SK-N-SH (cell line): ENCODE results near the gene HYAL2. TPM values are rescaled to one million over a fixed set of nuclear protein-coding genes. Genes with fewer than 3 reads are reported as not detected.

Source experiments
- CTCF ChIA-PET: fragments of 300-600, 350-600 bp; formaldehyde crosslinking; extraction: SDS; loops from one replicate; lab custom pipeline; 2021; lab: Yijun Ruan, JAX
- POLR2A ChIA-PET: fragments of 350-600 bp; sonication (Branson Sonifier 250); formaldehyde crosslinking; extraction: SDS; loops from one replicate; lab custom pipeline; 2020; ENCODE audit warnings: antibody characterized with exemption, inconsistent platforms; lab: Yijun Ruan, JAX
- DNase-seq: peaks from one replicate; pipeline ENCODE4 v3.0.0; 2012
- H2AFZ ChIP-seq: fragments of 200-600 bp; sonication (generic); 2 replicates; pipeline ENCODE4 v1.8.1; 2016; ENCODE audit warnings: antibody characterized with exemption, mild to moderate bottlenecking, low read depth
- H3F3A ChIP-seq: fragments of 200-600 bp; sonication (generic); replicated peaks from 2 replicates; pipeline ENCODE3; 2016; ENCODE audit warnings: antibody characterized with exemption, mild to moderate bottlenecking; ENCODE audit not compliant: insufficient read depth
- H3K27ac ChIP-seq, 2 experiments: fragments of 200-500 bp in 1 of 2; fragments of 200-600 bp in 1 of 2; sonication (Bioruptor generic) in 1 of 2; sonication (generic), shearing (Covaris generic) in 1 of 2; 2 replicates each; pipeline versions ENCODE4 v1.5.1 to v1.6.1; 2014 to 2016; ENCODE audit warnings: low read depth in 2 of 2, inconsistent platforms in 1 of 2, low read length in 1 of 2, mild to moderate bottlenecking in 1 of 2, mixed read lengths in 1 of 2
- H3K27me3 ChIP-seq: fragments of 200-600 bp; sonication (generic), shearing (Covaris generic); 2 replicates; pipeline ENCODE4 v1.6.1; 2016; ENCODE audit warnings: mixed run types; ENCODE audit not compliant: insufficient read depth
- H3K36me3 ChIP-seq, 2 experiments: fragments of 200-500 bp in 1 of 2; fragments of 200-600 bp in 1 of 2; sonication (Bioruptor generic) in 1 of 2; sonication (generic) in 1 of 2; replicated peaks in 1 of 2; 2 replicates each; pipeline versions ENCODE3 to v1.5.1; 2014 to 2016; ENCODE audit warnings: low read length in 1 of 2, mild to moderate bottlenecking in 1 of 2; ENCODE audit not compliant: insufficient read depth in 2 of 2, control insufficient read depth in 1 of 2
- H3K4me1 ChIP-seq, 2 experiments: fragments of 200-500 bp in 1 of 2; fragments of 200-600 bp in 1 of 2; sonication (Bioruptor generic) in 1 of 2; sonication (generic), shearing (Covaris generic) in 1 of 2; 2 replicates each; pipeline versions ENCODE4 v1.5.1 to v1.6.1; 2014 to 2016; ENCODE audit warnings: low read depth in 1 of 2, low read length in 1 of 2, mixed run types in 1 of 2; ENCODE audit not compliant: insufficient read depth in 2 of 2, control insufficient read depth in 1 of 2
- H3K4me2 ChIP-seq: fragments of 200-600 bp; sonication (generic), shearing (Covaris generic); 2 replicates; pipeline ENCODE4 v1.6.1; 2017; ENCODE audit warnings: mixed run types
- H3K4me3 ChIP-seq, 2 experiments: fragments of 200-500 bp in 1 of 2; fragments of 200-600 bp in 1 of 2; sonication (Bioruptor generic) in 1 of 2; sonication (generic), shearing (Covaris generic) in 1 of 2; 2 replicates each; pipeline versions ENCODE4 v1.5.1 to v1.8.1; 2014 to 2016; ENCODE audit warnings: low read depth in 2 of 2, inconsistent platforms in 1 of 2, low read length in 1 of 2, mild to moderate bottlenecking in 1 of 2, mixed read lengths in 1 of 2, moderate library complexity in 1 of 2
- H3K79me2 ChIP-seq: fragments of 200-600 bp; sonication (generic); 2 replicates; pipeline ENCODE4 v1.8.1; 2017; ENCODE audit warnings: mild to moderate bottlenecking; ENCODE audit not compliant: insufficient read depth
- H3K9ac ChIP-seq: fragments of 200-600 bp; sonication (generic); 2 replicates; pipeline ENCODE4 v1.6.1; 2017; ENCODE audit warnings: mixed run types
- H3K9me2 ChIP-seq: fragments of 200-600 bp; sonication (generic); 2 replicates; pipeline ENCODE4 v1.6.1; 2017; ENCODE audit warnings: mixed run types
- H3K9me3 ChIP-seq: fragments of 200-600 bp; sonication (generic); 2 replicates; pipeline ENCODE4 v1.6.1; 2017; ENCODE audit warnings: mixed run types, mild to moderate bottlenecking, moderate library complexity
- H4K20me1 ChIP-seq: fragments of 200-600 bp; sonication (generic); 2 replicates; pipeline ENCODE4 v1.6.1; 2017; ENCODE audit warnings: mild to moderate bottlenecking, mixed run types; ENCODE audit not compliant: insufficient read depth
- ELF1 ChIP-seq: IDR thresholded peaks from 2 replicates; pipeline ENCODE4 v1.4.0; 2012
- EP300 ChIP-seq, 2 experiments: IDR thresholded peaks; 2 replicates each; pipeline versions ENCODE4 v1.4.0 to v1.6.1; 2012; ENCODE audit warnings: borderline replicate concordance in 1 of 2, low read depth in 1 of 2, low read length in 1 of 2
- FOSL2 ChIP-seq: IDR thresholded peaks from 2 replicates; pipeline ENCODE4 v1.4.0; 2012; ENCODE audit warnings: low read depth, mild to moderate bottlenecking, moderate library complexity, borderline replicate concordance
- FOXJ3 ChIP-seq: sonication (generic); formaldehyde crosslinking; IDR thresholded peaks from 2 replicates; pipeline ENCODE4 v1.5.1; 2020; ENCODE audit warnings: mild to moderate bottlenecking, missing genetic modification reagents
- GABPA ChIP-seq: IDR thresholded peaks from 2 replicates; pipeline ENCODE4 v1.4.0; 2012; ENCODE audit warnings: low read depth, mild to moderate bottlenecking
- JUND ChIP-seq: IDR thresholded peaks from 2 replicates; pipeline ENCODE4 v1.4.0; 2012
- MEF2A ChIP-seq: IDR thresholded peaks from 2 replicates; pipeline ENCODE4 v1.4.0; 2012; ENCODE audit warnings: low read depth, borderline replicate concordance
- NFIC ChIP-seq: IDR thresholded peaks from 2 replicates; pipeline ENCODE4 v1.4.0; 2012; ENCODE audit warnings: borderline replicate concordance
- NRF1 ChIP-seq: IDR thresholded peaks from 2 replicates; pipeline ENCODE4 v1.6.1; 2012; ENCODE audit warnings: low read depth, mild to moderate bottlenecking, low read length
- POLR2AphosphoS5 ChIP-seq: IDR thresholded peaks from 2 replicates; pipeline ENCODE4 v1.6.1; 2012; ENCODE audit warnings: low read depth, low read length
- RAD21 ChIP-seq: IDR thresholded peaks from 2 replicates; pipeline ENCODE4 v1.6.1; 2012; ENCODE audit warnings: mild to moderate bottlenecking, low read length
- RCOR1 ChIP-seq: fragments of 150-350 bp; IDR thresholded peaks from 2 replicates; pipeline ENCODE4 v1.6.1; 2017; ENCODE audit warnings: antibody characterized with exemption, low read length
- RFX5 ChIP-seq: IDR thresholded peaks from 2 replicates; pipeline ENCODE4 v1.6.1; 2012; ENCODE audit warnings: mild to moderate bottlenecking, improper control_type of control experiment, low read length
- TAF1 ChIP-seq: IDR thresholded peaks from 2 replicates; pipeline ENCODE4 v1.6.1; 2012; ENCODE audit warnings: low read depth, mild to moderate bottlenecking, low read length, moderate library complexity, borderline replicate concordance
- WGBS: methylation state at CpG from one replicate; pipeline ENCODE4 v1.1.6; 2017; ENCODE audit warnings: low lambda C conversion rate; 5-methylcytosine and 5-hydroxymethylcytosine counted together
- polyA plus RNA-seq, 3 experiments: library from polyadenylated mRNA; depleted of rRNA; stranded (reverse); fragments of >200 nt; gene quantifications; 2 replicates each; pipeline ENCODE4 v1.2.3, GENCODE V29; 2012
- TF ChIP-seq, protein P1 (sequence below): IDR thresholded peaks from 2 replicates; pipeline ENCODE4; 2012
- TF ChIP-seq, protein P2 (sequence below): IDR thresholded peaks from 2 replicates; pipeline ENCODE4 v1.4.0; 2012; ENCODE audit warnings: low read depth, borderline replicate concordance

The HYAL2 gene
- polyA plus RNA-seq, 1 of the 3 experiments (the other 2 are of a cell fraction), result 135 TPM

DNA sequence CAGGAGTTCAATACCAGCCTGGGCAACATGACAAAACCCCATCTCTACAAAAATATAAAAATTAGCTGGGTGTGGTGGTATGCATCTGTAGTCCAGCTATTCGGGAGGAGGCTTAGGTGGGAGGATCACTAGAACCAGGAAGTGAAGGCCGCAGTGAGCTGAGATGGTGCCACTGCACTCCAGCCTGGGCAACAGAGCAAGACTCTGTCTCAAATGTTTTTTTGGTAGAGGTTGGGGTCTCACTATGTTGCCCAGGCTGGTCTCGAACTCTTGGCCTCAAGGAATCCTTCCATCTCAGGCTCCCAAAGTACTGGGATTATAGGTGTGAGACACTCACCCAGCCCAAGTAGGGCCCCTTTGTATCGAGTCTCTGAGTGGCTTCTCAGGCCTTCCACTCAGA, 28.5 kb downstream of the HYAL2 start:
- Histone ChIP-seq H3K9me3 (no peaks in the 10 kb centered on the region), H3K4me3 (no peak overlapping the region), H3K4me1 (peaks cover 9 to 24% of the 10 kb centered on the region in 2 experiments; a peak in 2 of 4 replicates), H3K79me2 (peaks cover 28% of the 10 kb centered on the region), H3K36me3 (peaks cover 3 to 17% of the 10 kb centered on the region in 2 experiments), H3K9me2 (no peaks in the 10 kb centered on the region), H3K27ac (no peak overlapping the region), H3K4me2 (no peak overlapping the region), H3K27me3 (no peaks in the 10 kb centered on the region), H2AFZ (no peak overlapping the region), H3F3A (no peaks in the 10 kb centered on the region), H3K9ac (no peak overlapping the region), H4K20me1 (no peaks in the 10 kb centered on the region)
- ChIA-PET CTCF (interaction anchor here (1.5 to 2.2 kb wide), 2 partner anchors 25 to 27 kb away, joined by 3 to 6 read pairs; no protein-coding TSS in a partner anchor), POLR2A (interaction anchor here (0.6 kb wide), 1 partner anchor 30 kb away, joined by 3 read pairs; no protein-coding TSS in a partner anchor)
- TF ChIP-seq NRF1 (no peak), TAF1 (no peak), RAD21 (no peak), POLR2AphosphoS5 (no peak), MEF2A (no peak), ELF1 (no peak), FOXJ3 (CRISPR knock-in tag) (no peak), GABPA (no peak), NFIC (no peak), RCOR1 (no peak), FOSL2 (no peak), JUND (no peak), EP300 (IDR thresholded peaks at IDR 0.05; ENCODE audit: borderline replicate concordance in 1 of 2, low read depth in 1 of 2, low read length in 1 of 2) (no peak), RFX5 (no peak)
- TF ChIP-seq, protein P1, sequence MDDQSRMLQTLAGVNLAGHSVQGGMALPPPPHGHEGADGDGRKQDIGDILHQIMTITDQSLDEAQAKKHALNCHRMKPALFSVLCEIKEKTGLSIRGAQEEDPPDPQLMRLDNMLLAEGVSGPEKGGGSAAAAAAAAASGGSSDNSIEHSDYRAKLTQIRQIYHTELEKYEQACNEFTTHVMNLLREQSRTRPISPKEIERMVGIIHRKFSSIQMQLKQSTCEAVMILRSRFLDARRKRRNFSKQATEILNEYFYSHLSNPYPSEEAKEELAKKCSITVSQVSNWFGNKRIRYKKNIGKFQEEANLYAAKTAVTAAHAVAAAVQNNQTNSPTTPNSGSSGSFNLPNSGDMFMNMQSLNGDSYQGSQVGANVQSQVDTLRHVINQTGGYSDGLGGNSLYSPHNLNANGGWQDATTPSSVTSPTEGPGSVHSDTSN, result no peak
- TF ChIP-seq, protein P2, sequence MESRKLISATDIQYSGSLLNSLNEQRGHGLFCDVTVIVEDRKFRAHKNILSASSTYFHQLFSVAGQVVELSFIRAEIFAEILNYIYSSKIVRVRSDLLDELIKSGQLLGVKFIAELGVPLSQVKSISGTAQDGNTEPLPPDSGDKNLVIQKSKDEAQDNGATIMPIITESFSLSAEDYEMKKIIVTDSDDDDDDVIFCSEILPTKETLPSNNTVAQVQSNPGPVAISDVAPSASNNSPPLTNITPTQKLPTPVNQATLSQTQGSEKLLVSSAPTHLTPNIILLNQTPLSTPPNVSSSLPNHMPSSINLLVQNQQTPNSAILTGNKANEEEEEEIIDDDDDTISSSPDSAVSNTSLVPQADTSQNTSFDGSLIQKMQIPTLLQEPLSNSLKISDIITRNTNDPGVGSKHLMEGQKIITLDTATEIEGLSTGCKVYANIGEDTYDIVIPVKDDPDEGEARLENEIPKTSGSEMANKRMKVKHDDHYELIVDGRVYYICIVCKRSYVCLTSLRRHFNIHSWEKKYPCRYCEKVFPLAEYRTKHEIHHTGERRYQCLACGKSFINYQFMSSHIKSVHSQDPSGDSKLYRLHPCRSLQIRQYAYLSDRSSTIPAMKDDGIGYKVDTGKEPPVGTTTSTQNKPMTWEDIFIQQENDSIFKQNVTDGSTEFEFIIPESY, result no peak
- 92% methylated on average over 2 of the region's 4 CpGs for WGBS
- DNase-seq, result no peak
